Fibroblast of the aortic adventitia (primary cell): ENCODE measurements around the gene LRRK2. TPM values are rescaled to one million over a fixed set of nuclear protein-coding genes. Genes with fewer than 3 reads are reported as not detected.

Experiments used
- DNase-seq: peaks from one replicate; pipeline ENCODE4 v3.0.0-alpha.2; 2010; ENCODE audit warnings: low read depth
- H3K4me3 ChIP-seq: 2 replicates; pipeline ENCODE4 v1.5.1; 2011; ENCODE audit warnings: low read depth, mild to moderate bottlenecking, control low read depth, low read length, moderate library complexity
- total RNA-seq: library from RNA; depleted of rRNA; stranded (reverse); fragments of >200 nt; gene quantifications from 2 replicates; pipeline ENCODE4 v1.2.3, GENCODE V29; 2012; ENCODE audit warnings: low replicate concordance
- TF ChIP-seq, protein P1 (sequence below): IDR thresholded peaks from 2 replicates; pipeline ENCODE4 v1.5.1; 2011; ENCODE audit warnings: mild to moderate bottlenecking, low read length, control low read depth, inconsistent platforms; ENCODE audit not compliant: insufficient read depth

LRRK2 gene
- total RNA-seq, 1 donor = 22.1 TPM

DNA sequence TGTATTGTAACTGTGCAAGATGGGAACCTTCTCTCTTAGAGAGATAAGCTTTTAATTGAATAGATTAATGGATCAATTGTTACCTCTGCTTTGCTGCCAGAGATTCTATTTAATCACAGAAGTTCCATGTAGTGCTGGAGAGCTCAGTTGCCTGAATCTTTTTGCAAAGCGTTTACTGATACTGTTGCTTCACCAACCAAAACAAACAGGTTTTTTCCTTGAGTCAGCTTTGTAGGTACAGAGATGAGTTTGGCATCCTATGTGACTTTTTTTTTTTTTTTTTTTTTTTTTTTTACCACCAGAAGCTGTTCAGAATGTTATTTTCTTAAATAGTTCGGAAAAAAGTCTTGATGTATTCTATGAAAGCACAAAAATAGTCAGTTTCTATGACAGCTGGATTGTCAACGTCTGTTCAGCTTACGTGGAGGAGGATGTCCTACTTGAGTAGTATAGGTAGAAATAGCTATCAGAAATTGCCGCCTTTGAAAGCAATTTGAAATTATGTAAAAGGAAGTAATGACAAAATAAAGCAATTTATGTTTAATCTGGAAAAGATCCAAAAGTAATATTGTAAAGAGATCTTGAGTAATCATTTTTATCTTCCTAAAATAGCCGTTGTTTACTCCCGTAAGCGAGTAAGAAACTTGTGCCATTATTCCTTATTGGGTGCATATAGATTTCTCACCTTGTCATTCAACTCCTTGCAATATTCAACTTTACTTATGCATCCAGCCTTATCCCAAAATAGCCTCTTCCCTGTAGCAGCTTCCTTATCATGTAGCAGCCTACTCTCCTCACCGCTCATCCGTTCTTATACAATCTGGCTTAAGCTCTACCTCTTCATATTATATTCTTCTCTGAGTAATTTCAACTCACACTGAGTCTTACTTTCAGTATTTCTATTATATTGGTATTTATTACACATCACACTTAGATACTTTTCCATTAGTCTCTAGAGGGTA is 5.2 kb downstream of the LRRK2 start:
- H3K4me3 ChIP-seq = no peak overlapping the region
- no peak for DNase-seq
- TF ChIP-seq, protein P1, sequence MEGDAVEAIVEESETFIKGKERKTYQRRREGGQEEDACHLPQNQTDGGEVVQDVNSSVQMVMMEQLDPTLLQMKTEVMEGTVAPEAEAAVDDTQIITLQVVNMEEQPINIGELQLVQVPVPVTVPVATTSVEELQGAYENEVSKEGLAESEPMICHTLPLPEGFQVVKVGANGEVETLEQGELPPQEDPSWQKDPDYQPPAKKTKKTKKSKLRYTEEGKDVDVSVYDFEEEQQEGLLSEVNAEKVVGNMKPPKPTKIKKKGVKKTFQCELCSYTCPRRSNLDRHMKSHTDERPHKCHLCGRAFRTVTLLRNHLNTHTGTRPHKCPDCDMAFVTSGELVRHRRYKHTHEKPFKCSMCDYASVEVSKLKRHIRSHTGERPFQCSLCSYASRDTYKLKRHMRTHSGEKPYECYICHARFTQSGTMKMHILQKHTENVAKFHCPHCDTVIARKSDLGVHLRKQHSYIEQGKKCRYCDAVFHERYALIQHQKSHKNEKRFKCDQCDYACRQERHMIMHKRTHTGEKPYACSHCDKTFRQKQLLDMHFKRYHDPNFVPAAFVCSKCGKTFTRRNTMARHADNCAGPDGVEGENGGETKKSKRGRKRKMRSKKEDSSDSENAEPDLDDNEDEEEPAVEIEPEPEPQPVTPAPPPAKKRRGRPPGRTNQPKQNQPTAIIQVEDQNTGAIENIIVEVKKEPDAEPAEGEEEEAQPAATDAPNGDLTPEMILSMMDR = no peak

DNA sequence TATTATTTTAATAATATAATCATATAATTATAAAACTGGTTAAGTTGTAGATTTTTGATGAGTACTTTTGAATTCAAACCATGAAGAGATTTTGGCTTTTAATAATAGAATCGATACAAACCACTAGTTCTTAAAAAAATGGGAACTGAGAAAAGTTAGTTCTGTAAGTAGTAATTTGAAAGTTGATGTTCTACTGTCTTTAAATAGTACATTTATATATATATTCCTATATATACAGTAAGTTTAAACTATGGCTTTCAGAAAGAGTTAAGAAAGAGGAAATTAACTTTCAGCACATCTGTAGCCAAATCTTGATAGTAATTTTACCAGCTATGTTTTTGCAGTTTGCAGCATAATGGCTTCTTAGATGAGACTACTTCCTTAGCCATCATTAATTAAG is 7.8 kb downstream of the LRRK2 start:
- TF ChIP-seq, protein P1 = no peak
- H3K4me3 ChIP-seq = no peak overlapping the region
- no peak for DNase-seq

DNA sequence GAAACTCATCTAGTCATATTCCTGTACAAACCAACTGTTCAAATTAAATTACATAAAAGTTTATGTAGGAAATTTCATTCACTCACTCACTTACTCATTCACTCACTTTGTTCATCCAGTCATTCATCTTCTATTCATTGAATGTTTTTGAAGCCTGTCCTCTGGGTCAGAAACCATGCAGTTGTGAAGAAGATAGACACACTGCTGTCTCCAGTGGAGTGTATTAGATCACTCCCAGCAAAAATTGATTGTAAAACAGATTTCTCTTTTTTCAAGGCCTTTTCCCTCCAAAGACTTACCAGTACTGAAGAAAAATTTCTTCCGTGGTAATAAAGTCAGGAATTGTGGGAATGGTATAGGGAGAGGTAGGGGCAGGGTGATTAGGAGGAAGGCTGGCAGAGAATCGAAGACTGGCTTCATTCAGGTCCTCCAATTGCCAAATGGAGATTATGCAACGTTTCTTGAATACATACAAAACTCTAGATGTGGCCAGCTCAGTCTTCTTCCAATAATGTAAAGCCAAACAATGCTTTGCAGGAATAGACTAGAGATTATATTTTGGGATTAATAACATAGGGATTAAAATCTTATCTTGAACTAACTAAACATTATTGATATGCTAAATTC is 9.1 kb downstream of the LRRK2 start:
- TF ChIP-seq, protein P1 = no peak
- H3K4me3 ChIP-seq = no peak overlapping the region
- DNase-seq = no peak

DNA sequence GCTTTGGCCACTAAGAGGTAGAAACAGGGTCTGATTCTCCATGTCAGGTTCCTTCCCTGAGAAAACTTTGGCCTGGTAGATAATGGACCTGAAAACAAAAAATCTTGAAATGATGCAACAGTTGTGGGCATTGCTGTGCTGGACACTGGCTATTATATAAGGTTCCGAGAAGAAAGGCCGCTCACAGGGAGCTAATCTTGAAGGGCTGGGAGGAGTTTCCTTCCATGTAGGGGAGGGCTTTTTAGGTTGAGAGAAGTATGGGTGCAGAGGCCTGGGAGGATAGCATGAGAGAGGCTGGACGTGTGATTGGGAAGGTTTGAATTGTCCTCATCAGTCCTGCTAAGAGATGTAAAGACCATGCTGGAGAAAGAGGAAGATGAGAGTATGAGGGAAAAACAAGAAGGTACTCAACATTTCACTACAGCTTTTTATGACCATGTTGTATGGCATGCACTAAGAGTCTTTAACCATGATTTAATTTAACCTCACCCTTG is 11.6 kb downstream of the LRRK2 start:
- H3K4me3 ChIP-seq = no peak overlapping the region
- no peak for DNase-seq
- TF ChIP-seq, protein P1 = no peak

DNA sequence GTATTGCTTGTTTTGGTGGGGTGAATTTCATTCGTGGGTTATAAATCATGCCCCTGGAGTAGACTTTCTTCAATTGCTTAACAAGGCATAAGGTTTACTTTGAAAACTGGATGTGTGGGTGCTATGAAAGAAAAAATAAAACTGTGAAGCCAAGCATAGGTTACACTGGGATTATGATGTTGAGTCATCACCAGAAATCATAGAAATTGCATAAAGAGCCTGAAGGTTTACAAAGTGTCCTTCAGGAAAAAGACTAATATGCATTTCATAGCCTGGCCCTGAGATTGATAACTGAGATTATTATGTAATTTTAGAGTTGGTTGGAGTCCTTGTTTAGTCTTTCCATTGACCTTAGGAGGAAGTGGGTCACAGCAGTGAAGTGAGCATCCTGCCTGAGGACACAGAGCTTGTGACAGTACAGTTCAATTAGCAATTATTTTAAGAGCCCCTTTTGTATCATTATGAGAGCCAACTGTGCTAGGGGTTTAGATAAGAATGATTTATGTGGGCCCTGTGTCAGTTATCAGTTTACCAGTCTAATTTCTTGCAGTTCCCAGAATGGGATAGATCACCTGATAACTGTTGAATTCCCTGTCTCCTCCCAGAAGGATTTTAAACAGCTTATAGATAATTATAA is 13.6 kb downstream of the LRRK2 start:
- peak; percentile 35 for DNase-seq
- TF ChIP-seq, protein P1 = no peak
- H3K4me3 ChIP-seq = no peak overlapping the region

DNA sequence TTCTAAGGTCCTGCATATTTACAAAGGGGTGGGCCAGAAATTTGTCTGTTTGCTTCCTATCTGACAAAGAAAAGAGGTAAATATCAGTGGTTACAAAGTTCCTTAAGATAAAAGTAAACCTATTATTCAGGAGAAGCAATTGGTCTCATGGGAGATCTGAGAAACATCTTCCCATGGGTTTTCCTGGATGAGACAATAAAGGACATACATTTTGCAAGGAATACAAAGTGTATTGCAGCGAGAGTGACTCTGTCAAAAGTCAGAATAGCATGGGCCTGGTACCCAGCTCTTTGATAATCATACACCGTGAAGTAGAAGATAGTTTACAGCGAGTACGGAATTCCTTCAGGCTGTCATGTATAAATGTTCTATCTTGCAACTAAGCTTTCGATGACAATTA is 14.2 kb downstream of the LRRK2 start:
- TF ChIP-seq, protein P1 = no peak
- no peak overlapping the region for H3K4me3 ChIP-seq
- no peak for DNase-seq
